ENCODE results near the gene CRYBB1. TPM values are rescaled to one million over a fixed set of nuclear protein-coding genes. Genes with fewer than 3 reads are reported as not detected.

The CRYBB1 gene
- total and polyA plus RNA-seq, 2 donors (not counting 1 experiment from before 2014, with no cell fraction given): 0.18 TPM; not detected in 1

- ChIA-PET POLR2A (no interaction called here), CTCF (interaction anchor here (1.0 kb wide), 1 partner anchor 36 kb away, joined by 4 read pairs; no protein-coding TSS in a partner anchor)
- DNase-seq (no peak), ATAC-seq (ENCODE audit: low read depth) (no peak)
- intact Hi-C loops (cut with micrococcal nuclease): no loop called here
- H3K36me3 ChIP-seq (replicated peaks in 1 of 2; ENCODE audit: control extremely low read depth in 1 of 2, control insufficient read depth in 1 of 2, extremely low read depth in 1 of 2, insufficient read depth in 2 of 2, low read length in 1 of 2): no peaks in the 10 kb centered on the region
- H3K27ac ChIP-seq (ENCODE audit: low read length in 2 of 2): no peak overlapping the region
- no CpG with 5 or more reads among the region's 2 CpGs for WGBS (ENCODE audit: insufficient coverage)
- no peak overlapping the region for H3K9ac ChIP-seq (ENCODE audit: low read length)
- no peak overlapping the region for H3K4me3 ChIP-seq (ENCODE audit: control extremely low read depth in 1 of 5, extremely low read depth in 1 of 5, insufficient read depth in 1 of 5, low read depth in 2 of 5, low read length in 4 of 5)
- peaks cover 7 to 14% of the 10 kb centered on the region in 2 donors for H3K4me1 ChIP-seq (ENCODE audit: control insufficient read depth in 2 of 2, insufficient read depth in 2 of 2, low read length in 2 of 2)
- Mint-ChIP-seq H3K4me3 (no peak overlapping the region), H3K9me3 (ENCODE audit: insufficient read depth) (no peaks in the 10 kb centered on the region), H3K27me3 (peaks cover 6% of the 10 kb centered on the region), H3K4me1 (peaks cover 19% of the 10 kb centered on the region), H3K27ac (no peak overlapping the region)
- H3K27me3 ChIP-seq (replicated peaks in 1 of 4; ENCODE audit: control extremely low read depth in 1 of 4, control insufficient read depth in 3 of 4, insufficient read depth in 4 of 4, low read length in 3 of 4): peaks cover 0 to 3% (median 0%) of the 10 kb centered on the region in 4 experiments
- H3K4me2 ChIP-seq (replicated peaks; ENCODE audit: low read depth, low read length, poor library complexity, severe bottlenecking): no peak overlapping the region
- H3K9me3 ChIP-seq (ENCODE audit: control extremely low read depth in 1 of 3, control insufficient read depth in 2 of 3, insufficient read depth in 1 of 3, low read length in 2 of 3): no peaks in the 10 kb centered on the region
- H4K20me1 ChIP-seq (ENCODE audit: control insufficient read depth, insufficient read depth, low read length, poor library complexity, severe bottlenecking): no peaks in the 10 kb centered on the region
- H2AFZ ChIP-seq (ENCODE audit: insufficient read depth, low read depth, low read length, poor library complexity, severe bottlenecking): no peak overlapping the region
- H3K79me2 ChIP-seq (ENCODE audit: control insufficient read depth, insufficient read depth, low read length): no peaks in the 10 kb centered on the region
- TF ChIP-seq EZH2 (IDR thresholded peaks at IDR 0.05; ENCODE audit: borderline replicate concordance, insufficient read depth, low read depth, low read length, poor library complexity, severe bottlenecking): no peak
- TF ChIP-seq CTCF (IDR thresholded peaks at IDR 0.05): no peak
These were observed 9.7 kb downstream of the CRYBB1 start for GRCh38 chr22:26608129-26608528.

GRCh38 chr22:26606611-26607010 is 11.2 kb downstream of the CRYBB1 start:
- peaks cover 17% of the 10 kb centered on the region for H3K4me1 Mint-ChIP-seq
- no peaks in the 10 kb centered on the region for H3K36me3 ChIP-seq (replicated peaks in 1 of 2; ENCODE audit: control extremely low read depth in 1 of 2, control insufficient read depth in 1 of 2, extremely low read depth in 1 of 2, insufficient read depth in 2 of 2, low read length in 1 of 2)
- H3K27me3 Mint-ChIP-seq: no peaks in the 10 kb centered on the region
- H3K4me3 ChIP-seq (ENCODE audit: control extremely low read depth in 1 of 5, extremely low read depth in 1 of 5, insufficient read depth in 1 of 5, low read depth in 2 of 5, low read length in 4 of 5): no peak overlapping the region
- no peaks in the 10 kb centered on the region for H3K79me2 ChIP-seq (ENCODE audit: control insufficient read depth, insufficient read depth, low read length)
- H3K4me2 ChIP-seq (replicated peaks; ENCODE audit: low read depth, low read length, poor library complexity, severe bottlenecking): no peak overlapping the region
- ChIA-PET CTCF (interaction anchor here (0.6 to 1.2 kb wide), 2 partner anchors 10 to 23 kb away, joined by 3 read pairs; no protein-coding TSS in a partner anchor), POLR2A (no interaction called here)
- peaks cover 0 to 3% (median 0%) of the 10 kb centered on the region in 4 experiments for H3K27me3 ChIP-seq (replicated peaks in 1 of 4; ENCODE audit: control extremely low read depth in 1 of 4, control insufficient read depth in 3 of 4, insufficient read depth in 4 of 4, low read length in 3 of 4)
- H3K27ac Mint-ChIP-seq: no peak overlapping the region
- ATAC-seq (ENCODE audit: low read depth) (no peak), DNase-seq (no peak)
- WGBS (ENCODE audit: insufficient coverage): 100% methylated on average over 1 of the region's 4 CpGs
- intact Hi-C loops (cut with micrococcal nuclease): no loop called here
- peaks cover 7 to 14% of the 10 kb centered on the region in 2 donors for H3K4me1 ChIP-seq (ENCODE audit: control insufficient read depth in 2 of 2, insufficient read depth in 2 of 2, low read length in 2 of 2)
- H3K27ac ChIP-seq (ENCODE audit: low read length in 2 of 2): no peak overlapping the region
- no peak overlapping the region for H2AFZ ChIP-seq (ENCODE audit: insufficient read depth, low read depth, low read length, poor library complexity, severe bottlenecking)
- no peaks in the 10 kb centered on the region for H3K9me3 Mint-ChIP-seq (ENCODE audit: insufficient read depth)
- no peak overlapping the region for H3K4me3 Mint-ChIP-seq
- TF ChIP-seq EZH2 (IDR thresholded peaks at IDR 0.05; ENCODE audit: borderline replicate concordance, insufficient read depth, low read depth, low read length, poor library complexity, severe bottlenecking) (no peak), CTCF (IDR thresholded peaks at IDR 0.05) (no peak)
- no peaks in the 10 kb centered on the region for H3K9me3 ChIP-seq (ENCODE audit: control extremely low read depth in 1 of 3, control insufficient read depth in 2 of 3, insufficient read depth in 1 of 3, low read length in 2 of 3)
- H4K20me1 ChIP-seq (ENCODE audit: control insufficient read depth, insufficient read depth, low read length, poor library complexity, severe bottlenecking): no peaks in the 10 kb centered on the region
- no peak overlapping the region for H3K9ac ChIP-seq (ENCODE audit: low read length)
